ENCODE results near the gene GGT6.

Gene GGT6

DNA sequence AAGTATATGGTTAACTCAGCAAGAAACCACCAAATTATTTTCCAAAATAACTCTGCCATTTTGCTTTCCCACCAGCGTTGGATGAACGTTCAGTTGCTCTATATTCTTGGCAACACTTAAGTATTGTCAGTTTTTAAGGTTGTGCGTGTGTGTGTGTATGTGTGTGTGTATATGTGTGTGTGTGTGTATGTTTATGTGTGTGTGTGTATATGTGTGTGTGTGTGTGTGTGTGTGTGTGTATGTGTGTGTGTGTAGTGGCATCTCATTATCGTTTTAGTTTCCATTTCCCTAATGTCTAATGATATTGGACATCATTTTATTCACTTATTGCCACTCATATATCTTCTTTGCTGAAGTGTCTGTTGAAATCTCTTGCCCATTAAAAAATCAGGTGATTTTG lies 12.7 kb upstream of the GGT6 start:
- DNase-seq = no peak

GRCh38 chr17:4572131-4572530 lies 11.8 kb upstream of the GGT6 start:
- DNase-seq = no peak

DNA sequence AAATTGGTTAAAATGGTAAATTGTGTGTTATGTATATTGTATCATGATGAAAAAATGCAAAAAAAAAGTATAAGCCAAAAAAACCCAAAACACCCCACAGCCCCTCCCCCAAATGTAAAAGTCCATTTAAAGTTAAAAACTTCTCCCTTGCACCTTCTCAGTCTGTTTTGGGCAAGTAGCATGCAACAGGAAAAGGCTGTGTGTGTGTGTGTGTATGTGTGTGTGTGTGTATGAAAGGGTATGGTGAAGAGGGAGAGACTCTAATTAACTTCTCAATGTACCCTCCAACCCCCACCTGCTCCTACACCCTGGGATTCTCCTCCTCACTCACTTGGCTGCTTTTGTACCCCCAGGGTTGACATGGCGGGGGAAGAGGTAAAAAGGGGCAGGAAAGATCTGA lies 9.2 kb upstream of the GGT6 start:
- no peak for DNase-seq

DNA sequence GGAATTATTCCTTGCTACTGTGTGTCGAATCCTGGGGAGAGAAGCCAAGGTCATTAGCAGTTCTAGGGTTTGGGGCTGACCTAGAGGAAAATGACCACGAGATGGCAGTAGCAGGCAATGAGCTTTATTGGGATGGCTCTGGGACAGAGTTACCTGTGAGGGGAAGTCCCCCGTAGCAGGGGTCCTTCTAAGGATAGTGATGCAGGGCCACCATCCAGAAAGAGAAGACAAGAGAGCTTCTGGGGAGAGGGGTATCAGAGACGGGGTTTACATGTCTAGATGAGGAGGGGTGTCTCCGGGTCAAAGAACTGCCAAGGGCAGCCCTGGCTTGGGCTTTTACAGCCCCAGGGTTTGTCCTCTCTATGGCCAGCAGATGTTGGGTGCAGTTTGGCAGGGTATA lies 6.4 kb upstream of the GGT6 start:
- DNase-seq = peak; percentile 1

- peak; percentile 1 for DNase-seq
Observed at GRCh38 chr17:4565209-4566141, 5.1 kb upstream of the GGT6 start.

DNA sequence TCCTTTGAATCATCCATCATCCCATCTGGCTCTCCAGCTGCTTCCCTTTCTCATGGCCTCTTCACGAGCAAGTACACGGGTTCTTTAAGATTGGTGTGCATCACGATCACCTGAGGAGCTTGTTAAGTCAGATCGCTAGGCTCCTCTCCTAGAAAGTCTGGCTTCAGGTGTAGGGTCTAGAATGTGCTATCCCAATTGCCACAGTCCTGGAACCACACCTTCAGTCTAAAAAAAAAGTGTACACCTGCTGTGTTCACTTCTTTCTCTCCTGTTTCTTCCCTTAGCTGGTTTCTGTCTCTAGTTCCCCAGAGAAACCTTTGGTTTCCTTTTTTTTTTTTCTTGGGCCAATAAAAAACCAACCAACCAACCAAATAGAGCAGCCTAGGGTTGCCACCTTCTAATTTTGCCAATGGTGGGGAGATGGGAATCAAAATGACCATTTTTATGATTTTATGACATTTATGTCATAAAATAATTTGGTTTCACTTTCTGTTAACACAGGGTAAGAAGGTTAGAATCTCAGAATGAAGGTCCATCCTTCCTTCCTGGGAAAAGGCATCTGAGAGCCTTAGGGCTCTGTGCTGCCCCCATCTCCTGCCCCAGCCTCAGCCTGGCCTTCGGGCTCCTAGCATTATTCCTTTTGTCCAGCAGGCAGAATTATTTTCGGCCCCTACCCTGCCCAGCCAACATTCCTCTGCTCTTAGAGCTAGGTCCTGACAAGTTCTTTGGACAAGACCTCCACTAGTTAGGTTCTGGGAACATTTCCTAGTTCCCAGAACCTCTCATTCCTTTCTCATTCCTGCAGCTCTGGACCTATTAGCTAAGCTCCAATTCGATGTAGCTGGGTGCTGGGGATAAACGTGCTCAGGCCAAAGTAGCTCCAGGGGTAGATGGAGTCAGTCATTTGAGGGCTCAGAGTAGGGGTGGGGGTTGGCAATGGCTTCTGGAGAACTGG lies 1.9 kb upstream of the GGT6 start:
- no peak for DNase-seq

DNA sequence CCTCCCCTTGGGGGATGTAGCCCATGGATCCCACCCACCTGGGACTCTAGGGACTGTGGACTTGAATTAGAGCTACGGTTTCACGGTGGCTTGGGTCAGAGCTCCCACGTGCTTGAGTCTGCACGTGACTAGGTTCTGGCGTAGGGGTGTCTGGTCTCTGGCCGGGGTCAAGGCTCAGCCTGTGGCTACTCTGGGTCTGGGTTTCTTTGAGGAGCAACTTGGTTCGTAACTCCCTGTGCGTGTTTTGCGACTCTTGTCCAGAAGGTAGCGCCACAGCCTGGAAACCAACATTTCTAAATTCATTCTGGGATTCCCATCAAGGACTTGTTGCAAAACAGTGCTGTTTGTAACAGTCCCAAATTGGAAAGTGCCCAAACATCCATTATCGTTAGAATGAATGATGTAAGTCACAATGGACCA lies 470 bp upstream of the GGT6 start:
- no peak for DNase-seq

DNA sequence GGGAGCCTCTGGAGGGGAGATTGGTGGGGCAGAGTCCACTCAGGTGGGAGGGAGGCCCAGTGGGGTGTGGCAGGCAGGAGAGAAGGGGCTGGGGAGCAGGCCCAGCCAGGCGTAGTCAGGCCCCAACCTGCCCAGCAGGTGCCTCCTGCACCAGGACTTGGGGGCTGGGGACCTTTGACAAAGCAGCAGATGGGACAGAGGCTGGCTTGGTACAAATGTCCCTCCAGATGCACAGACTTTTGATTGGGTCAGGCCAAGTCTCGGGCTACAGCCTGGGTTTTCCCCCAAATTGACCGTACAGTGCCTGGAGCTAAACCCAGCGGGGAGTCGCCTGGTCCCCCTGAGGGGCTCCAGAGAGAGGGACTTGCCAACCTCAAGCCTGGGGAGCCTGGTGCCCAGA lies 411 bp downstream of the GGT6 start:
- no peak for DNase-seq

DNA sequence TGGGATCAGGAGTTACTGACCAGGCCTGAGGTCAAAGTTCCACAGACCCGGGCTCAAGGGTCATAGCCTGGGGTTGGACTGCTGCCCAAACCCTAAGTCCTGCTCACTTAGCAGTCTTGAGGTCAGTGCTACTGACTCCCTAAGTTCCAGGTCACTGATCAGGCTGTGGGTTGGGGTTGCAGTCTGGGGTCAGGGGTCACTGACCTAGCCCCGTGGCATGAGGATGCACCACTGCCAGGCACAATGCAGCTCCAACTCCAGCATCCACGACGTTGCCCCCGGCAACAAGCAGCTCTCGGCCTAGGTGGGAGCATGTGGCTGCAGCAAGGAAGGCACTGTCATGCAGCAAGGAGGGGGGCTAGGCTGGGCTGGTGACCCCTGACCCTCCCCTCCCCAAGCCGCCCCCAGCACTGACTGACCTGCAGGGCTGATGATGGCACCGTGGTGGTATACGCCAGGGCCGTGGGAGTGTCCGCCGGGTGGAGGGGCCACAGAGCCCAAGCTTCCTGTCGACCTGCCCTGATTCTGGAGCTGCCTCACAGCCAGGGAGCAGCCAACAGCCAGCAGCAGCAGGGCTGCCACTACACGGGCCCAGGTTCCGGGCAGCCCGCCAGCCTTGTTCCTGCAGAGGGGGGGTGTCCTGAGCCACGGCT lies 1.1 kb downstream of the GGT6 start:
- no peak for DNase-seq

DNA sequence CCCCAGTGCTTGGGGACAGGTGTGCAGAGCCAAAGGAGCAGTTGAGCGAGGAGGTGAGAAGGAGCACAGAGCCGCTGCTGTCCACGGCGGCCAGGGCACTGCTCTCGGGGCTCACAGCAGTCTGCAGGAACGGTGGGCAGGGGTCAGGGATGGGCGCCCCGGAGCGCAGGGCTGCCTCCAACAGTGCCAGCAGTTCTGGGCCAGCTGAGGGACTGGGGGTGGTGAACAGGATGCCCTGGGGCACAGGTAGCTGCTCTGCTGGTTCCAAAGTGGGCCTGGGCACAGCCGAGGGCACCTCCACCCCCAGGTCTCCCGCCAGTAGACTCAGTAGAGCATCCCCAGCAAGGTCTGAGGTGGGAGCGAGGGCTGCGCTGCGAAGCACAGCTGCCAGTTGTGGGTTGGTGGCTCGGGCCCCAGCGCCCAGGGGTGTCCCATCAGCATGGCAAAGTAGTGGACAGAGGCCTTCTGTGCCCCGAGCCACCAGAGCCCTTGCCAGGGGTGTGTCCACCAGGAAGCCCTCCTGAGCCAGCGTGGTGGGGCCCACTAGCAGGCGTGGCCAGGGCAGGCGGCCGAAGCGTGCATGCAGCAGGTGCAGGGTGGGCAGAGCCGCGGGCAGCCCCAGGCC lies 1.9 kb downstream of the GGT6 start:
- DNase-seq = no peak

GRCh38 chr17:4557626-4558346 lies 2.6 kb downstream of the GGT6 start:
- DNase-seq = no peak

GRCh38 chr17:4556996-4557395 lies 3.4 kb downstream of the GGT6 start:
- no peak for DNase-seq

DNA sequence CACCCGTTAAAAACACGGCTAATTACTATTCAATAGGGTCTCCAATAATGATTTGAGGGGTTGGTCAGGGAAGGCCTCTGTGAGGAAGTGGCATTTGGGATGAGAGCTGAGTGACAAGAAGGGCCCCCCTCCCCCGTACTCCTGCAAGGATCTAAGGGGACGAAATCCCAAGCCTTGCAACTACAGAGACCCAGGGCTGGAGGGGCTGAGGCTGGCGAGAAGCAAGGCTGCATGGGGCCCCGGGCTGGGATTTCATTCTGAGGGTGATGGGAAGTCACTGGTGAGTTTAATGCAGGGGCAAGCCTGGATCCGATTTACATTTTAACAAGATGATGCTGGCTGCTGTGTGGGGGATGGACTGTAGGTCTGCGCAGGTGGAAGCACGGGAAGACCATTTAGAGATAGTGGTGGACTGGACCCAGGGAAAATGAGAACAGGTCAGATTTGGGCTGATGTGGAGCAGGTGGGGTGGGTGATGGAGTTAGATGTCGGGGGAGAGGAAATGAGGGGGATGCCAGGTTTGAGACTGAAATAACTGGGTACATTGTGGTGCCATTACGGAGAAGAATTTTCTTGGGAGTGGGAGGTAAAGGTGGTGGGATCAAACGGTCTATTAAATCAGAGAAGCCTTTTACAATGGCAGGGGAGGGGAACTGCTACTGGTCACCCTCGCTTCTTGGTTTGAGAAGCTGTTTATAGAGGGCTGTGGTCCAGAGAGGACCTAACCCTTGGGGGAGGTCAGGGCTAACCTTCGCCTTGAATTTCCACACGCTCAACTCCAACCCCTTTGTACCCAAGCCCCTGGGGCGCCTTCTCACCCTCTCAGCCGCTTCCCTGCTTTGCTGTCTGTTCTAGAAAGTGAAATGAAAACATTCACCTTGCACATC lies 4.3 kb downstream of the GGT6 start:
- no peak for DNase-seq

GRCh38 chr17:4554997-4555799 lies 5.2 kb downstream of the GGT6 start, which contains the start of gene MYBBP1A:
Gene MYBBP1A (minus strand): TSS chr17:4555384. CDS start chr17:4555324, 60 bp downstream.
- peak; percentile 40 for DNase-seq

- no peak for DNase-seq
Observed at GRCh38 chr17:4554441-4554996, 5.9 kb downstream of the GGT6 start.

- no peak for DNase-seq
Observed at GRCh38 chr17:4553669-4554068, 6.7 kb downstream of the GGT6 start.

GRCh38 chr17:4551796-4552525 lies 8.4 kb downstream of the GGT6 start:
- no peak for DNase-seq

DNA sequence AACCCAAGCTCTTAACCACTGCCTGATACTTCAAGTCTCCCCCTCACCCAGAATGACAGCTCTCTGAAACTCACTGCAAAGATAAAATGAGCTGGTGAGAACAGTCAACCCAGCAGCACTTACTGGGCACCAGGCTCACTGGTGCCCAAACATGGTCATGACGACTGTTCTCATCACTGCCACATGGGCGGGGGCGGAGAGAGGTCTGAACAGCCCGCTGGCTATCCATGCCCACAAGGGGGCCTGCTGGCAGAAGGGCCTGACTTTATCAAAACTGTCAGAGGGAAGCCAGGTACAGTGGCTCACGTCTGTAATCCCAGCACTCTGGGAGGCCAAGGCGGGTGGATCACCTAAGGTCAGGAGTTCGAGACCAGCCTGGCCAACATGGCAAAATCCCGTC lies 9.2 kb downstream of the GGT6 start:
- DNase-seq = no peak

DNA sequence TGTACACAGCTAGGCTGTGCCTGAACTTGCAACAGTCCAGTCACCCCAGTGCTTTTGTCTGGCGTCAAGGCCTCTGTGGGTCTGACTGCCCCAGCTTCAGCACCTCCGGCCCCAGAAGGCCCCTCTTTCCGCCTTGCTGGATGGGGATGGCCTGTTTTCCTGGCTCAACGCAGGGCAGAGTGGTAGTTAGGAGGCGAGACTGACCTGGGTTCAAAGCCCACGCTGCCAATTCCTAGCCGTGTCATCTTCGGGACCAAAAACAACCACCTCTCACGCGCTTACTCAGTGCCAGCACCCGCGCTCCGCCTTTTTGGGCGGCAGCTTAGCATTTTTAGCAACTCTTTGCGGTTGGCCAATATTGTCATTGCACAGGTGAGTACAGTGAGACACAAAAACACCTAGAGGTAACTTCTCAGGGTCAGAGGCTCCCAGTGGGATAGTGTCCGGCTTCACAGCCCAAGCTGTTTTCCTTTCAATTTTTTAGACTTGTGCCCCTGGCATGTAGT lies 9.8 kb downstream of the GGT6 start:
- no peak for DNase-seq
